ENCODE data around the gene ATP5MC2.

The ATP5MC2 gene

DNA sequence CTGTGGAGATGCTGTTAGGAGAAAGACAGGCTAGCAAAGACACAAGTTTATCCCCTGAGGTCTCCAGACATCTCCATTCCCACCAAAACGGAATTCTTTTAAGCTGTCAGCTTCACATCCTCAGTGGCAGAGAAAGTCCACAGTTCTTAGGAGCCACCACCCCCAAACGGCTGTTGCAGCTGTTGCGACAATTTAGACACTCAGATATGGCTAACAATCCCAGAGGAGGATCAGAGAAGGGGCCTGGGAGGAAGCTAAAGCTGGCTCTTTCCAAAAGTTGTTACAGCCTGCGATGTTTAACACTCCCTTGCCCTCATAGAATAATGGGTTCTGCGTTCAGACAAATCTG, 1.9 kb upstream of the ATP5MC2 start:
- no peak overlapping the region for H3K4me3 ChIP-seq (replicated peaks; ENCODE audit: low read depth, low read length)
- DNase-seq (ENCODE audit: low read depth) = no peak

DNA sequence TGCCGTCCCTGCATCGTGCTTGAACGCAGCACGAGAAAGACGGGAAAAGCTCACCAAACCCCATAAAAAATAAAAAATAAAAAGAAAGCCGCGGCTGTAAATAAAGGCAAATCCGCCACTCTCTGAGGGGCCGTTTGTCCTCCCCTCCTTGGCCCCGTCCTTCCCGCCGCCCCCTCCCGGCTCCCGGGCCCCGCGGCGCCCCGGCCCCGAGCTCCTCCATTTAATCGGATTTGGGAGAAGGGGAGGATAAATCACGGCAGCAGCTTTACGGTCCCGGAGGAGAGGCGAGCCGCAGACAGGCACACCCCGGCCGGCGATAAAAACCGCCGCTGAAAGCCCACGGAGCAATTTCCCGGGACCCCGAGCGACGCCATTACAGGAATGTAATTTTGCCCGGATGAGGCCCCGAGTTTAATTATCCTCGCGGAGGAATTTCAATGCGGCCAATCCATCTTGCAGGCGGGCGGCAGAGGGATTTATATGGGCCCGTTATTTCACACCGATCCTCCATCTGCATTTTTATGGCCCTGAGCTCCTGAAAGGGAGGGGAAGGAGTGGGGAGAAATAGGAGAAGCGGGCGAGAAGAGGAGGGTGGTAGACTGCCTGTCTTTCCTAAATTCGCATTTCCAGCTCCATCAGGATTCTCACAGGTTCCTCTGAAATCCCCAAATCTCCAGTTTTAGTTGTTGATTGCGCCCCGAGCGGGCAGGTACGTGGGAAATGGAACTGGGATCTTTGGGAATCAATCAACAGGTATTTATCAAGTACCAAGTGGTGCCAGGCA, 1.3 kb upstream of the ATP5MC2 start:
- DNase-seq (ENCODE audit: low read depth) = peak; percentile 25
- H3K4me3 ChIP-seq (replicated peaks; ENCODE audit: low read depth, low read length) = no peak overlapping the region
- TF ChIP-seq, protein P1, sequence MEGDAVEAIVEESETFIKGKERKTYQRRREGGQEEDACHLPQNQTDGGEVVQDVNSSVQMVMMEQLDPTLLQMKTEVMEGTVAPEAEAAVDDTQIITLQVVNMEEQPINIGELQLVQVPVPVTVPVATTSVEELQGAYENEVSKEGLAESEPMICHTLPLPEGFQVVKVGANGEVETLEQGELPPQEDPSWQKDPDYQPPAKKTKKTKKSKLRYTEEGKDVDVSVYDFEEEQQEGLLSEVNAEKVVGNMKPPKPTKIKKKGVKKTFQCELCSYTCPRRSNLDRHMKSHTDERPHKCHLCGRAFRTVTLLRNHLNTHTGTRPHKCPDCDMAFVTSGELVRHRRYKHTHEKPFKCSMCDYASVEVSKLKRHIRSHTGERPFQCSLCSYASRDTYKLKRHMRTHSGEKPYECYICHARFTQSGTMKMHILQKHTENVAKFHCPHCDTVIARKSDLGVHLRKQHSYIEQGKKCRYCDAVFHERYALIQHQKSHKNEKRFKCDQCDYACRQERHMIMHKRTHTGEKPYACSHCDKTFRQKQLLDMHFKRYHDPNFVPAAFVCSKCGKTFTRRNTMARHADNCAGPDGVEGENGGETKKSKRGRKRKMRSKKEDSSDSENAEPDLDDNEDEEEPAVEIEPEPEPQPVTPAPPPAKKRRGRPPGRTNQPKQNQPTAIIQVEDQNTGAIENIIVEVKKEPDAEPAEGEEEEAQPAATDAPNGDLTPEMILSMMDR (IDR thresholded peaks at IDR 0.05; ENCODE audit: low read length, missing control alignments) = no peak

More for the DNA sequence above, 1.9 kb upstream of the ATP5MC2 start:
- TF ChIP-seq, protein P1 (IDR thresholded peaks at IDR 0.05; ENCODE audit: low read length, missing control alignments) = no peak

DNA sequence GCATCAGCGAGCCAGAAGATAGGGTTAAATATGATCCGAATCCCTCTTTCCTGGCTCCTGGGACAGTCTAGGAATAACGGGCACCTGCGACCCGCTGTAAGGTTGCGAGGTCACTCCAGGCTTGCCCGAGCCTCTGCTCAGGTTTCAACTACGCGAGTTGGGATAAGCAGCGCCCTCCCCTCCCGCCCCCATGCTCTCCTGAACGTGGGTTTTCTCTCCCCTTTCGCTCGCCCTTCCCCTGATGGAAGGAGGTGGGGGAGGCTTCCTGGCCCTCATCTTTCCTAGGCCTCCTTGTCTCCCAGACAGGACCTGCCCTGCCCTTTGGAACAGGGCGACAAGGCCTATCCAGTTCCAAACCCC, 753 bp upstream of the ATP5MC2 start:
- TF ChIP-seq, protein P1 (IDR thresholded peaks at IDR 0.05; ENCODE audit: low read length, missing control alignments) = no peak
- peak overlapping the region; percentile 35 for H3K4me3 ChIP-seq (replicated peaks; ENCODE audit: low read depth, low read length)
- peak; percentile 47 for DNase-seq (ENCODE audit: low read depth)

DNA sequence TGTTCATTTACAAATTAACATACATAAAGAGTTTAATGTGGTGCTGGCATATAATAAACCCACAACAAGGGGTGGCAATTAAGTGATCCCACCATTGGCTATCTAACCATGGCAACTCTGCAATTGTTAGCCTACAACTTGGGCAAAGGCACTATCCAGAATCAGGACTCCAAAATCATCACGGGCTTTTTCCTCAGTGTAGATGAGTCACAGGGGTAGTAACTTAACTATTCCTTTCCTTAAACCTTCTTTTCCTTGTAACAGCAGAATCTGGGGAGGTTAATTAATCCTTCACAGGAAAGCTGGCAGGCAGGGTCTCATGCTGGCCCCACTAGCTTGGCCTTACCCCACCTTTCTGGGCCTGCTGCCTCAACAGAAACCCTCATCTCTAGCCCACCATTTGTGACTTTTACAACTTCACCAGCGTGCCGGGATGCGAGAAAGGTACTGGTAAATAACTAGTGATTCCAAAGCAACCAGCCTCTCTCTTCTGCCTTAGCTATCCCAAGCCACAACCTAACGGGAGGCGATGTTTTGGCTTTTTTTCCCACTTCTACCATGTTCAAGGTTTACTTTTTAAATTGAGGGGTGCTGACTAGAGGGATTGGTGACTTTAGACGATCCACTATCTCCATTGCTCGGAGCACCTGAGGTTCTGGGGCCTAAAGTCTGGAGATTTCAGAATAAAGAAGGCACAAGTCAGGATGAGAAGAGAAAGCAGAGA, 744 bp downstream of the ATP5MC2 start:
- peak overlapping the region; percentile 91 for H3K4me3 ChIP-seq (replicated peaks; ENCODE audit: low read depth, low read length)
- TF ChIP-seq, protein P1 (IDR thresholded peaks at IDR 0.05; ENCODE audit: low read length, missing control alignments) = no peak
- no peak for DNase-seq (ENCODE audit: low read depth)

DNA sequence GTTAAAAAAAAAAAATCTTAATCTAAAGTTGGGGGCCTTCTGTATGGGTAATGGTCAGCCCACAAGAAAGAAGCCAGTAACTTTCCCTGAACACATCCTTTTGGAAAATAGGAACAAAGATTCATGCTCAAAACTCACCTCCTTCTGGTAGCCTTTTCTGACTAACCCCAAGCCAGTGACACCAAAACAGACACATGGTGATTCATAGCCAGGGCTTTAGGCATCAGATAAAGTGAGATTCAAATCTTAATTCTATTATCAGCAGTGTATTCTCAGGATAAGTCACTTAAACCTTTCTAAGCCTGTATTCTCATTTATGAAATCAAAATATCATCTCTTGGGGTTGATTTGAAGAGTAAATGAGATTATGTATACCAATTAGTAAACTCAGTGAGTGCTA, 4.9 kb downstream of the ATP5MC2 start:
- no peak for DNase-seq (ENCODE audit: low read depth)
- H3K4me3 ChIP-seq (replicated peaks; ENCODE audit: low read depth, low read length) = no peak overlapping the region
- TF ChIP-seq, protein P1 (IDR thresholded peaks at IDR 0.05; ENCODE audit: low read length, missing control alignments) = no peak

DNA sequence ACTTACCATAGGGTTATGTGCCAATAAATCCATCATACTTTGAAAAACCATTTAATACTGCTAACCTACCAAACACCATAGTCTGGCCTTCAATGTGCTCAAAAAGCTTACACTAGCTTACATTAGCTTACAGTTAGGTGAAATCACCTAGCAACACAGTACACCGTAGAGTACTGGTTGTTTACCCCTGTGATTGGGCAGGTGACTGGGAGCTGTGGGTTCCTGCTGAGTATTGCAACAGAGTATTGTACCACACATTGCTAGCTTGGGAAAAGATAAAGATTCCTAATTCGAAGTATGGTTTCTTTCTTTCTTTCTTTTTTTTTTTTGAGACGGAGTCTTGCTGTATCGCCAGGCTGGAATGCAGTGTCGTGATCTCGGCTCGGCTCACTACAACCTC, 5.6 kb downstream of the ATP5MC2 start:
- H3K4me3 ChIP-seq (replicated peaks; ENCODE audit: low read depth, low read length) = no peak overlapping the region
- TF ChIP-seq, protein P1 (IDR thresholded peaks at IDR 0.05; ENCODE audit: low read length, missing control alignments) = no peak
- DNase-seq (ENCODE audit: low read depth) = peak; percentile 31
